ENCODE measurements around the gene LRFN2. TPM values are rescaled to one million over a fixed set of nuclear protein-coding genes. Genes with fewer than 3 reads are reported as not detected.

Gene LRFN2
- total and polyA plus RNA-seq, 2 of the 8 experiments (the other 6 are each of a cell fraction or from before 2014, with no cell fraction given) = 2.3 TPM

DNA sequence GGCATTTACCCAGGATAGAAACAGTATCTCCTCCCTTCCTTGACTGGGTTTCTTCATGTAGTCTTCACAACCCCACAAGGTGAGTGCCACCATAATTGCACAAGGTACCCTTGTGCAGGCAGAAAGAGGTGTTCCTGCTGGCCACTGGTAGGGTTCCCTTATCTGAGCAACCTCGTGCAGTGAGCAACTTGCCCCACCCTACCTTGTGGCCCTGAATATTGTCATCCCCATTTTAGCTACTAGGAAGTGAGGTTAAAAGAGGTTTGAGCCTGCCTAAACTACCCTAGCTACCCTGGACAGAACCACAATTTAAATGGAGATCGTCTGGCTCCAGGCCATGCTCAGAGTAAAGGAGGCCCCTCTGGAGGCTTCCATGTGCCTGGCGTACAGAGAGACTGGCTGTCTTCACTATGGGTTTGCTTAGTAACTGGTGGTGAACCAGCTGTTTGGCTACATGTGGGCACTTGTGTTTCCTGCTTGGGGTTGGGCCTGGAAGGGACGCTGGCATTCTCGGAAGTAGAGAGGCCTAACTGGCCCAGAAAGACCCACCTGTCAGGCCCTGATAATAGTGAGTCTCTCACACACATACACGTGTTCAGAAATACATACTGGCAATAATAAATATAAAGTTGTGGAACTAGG is 148.8 kb downstream of the LRFN2 start (continued):
- TF ChIP-seq CHD7 (IDR thresholded peaks at IDR 0.05; ENCODE audit: insufficient replicate concordance, low read length) = no peak
- TF ChIP-seq POLR2A (IDR thresholded peaks at IDR 0.05; ENCODE audit: control extremely low read depth in 1 of 2, low read depth in 2 of 2, low read length in 2 of 2) = no peak
- TF ChIP-seq, protein P1, sequence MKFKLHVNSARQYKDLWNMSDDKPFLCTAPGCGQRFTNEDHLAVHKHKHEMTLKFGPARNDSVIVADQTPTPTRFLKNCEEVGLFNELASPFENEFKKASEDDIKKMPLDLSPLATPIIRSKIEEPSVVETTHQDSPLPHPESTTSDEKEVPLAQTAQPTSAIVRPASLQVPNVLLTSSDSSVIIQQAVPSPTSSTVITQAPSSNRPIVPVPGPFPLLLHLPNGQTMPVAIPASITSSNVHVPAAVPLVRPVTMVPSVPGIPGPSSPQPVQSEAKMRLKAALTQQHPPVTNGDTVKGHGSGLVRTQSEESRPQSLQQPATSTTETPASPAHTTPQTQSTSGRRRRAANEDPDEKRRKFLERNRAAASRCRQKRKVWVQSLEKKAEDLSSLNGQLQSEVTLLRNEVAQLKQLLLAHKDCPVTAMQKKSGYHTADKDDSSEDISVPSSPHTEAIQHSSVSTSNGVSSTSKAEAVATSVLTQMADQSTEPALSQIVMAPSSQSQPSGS (IDR thresholded peaks at IDR 0.05; ENCODE audit: low read length) = no peak
- TF ChIP-seq FOSL1 (IDR thresholded peaks at IDR 0.05; ENCODE audit: insufficient read depth, low read depth, low read length) = no peak
- no peak for TF ChIP-seq TAF7 (optimal IDR thresholded peaks at IDR 0.05; ENCODE audit: borderline replicate concordance, low read depth, low read length)
- TF ChIP-seq CBX8 (IDR thresholded peaks at IDR 0.05; ENCODE audit: borderline replicate concordance, low read depth, low read length) = no peak
- no peak for TF ChIP-seq PHF8 (conservative IDR thresholded peaks at IDR 0.05; ENCODE audit: low read depth, low read length)
- no peak for TF ChIP-seq ASH2L (IDR thresholded peaks at IDR 0.05; ENCODE audit: low read length)
- TF ChIP-seq CTBP2 (IDR thresholded peaks at IDR 0.05; ENCODE audit: borderline replicate concordance, insufficient read depth, insufficient read length, low read length) = no peak

Measured in H1 (cell line).